SK-N-MC (cell line): ENCODE results near the gene PRMT7.

Experiments used
- EZH2 ChIP-seq: fragments of 200-600 bp; sonication (generic); IDR thresholded peaks from one replicate; pipeline ENCODE4 v1.6.1; 2017; ENCODE audit warnings: antibody characterized with exemption
- FOXP2 ChIP-seq: optimal IDR thresholded peaks from 2 replicates; pipeline ENCODE3; 2011; ENCODE audit warnings: mild to moderate bottlenecking, moderate library complexity; ENCODE audit not compliant: insufficient read depth; ENCODE audit errors: extremely low read length, control extremely low read depth
- POLR2AphosphoS5 ChIP-seq: IDR thresholded peaks from 2 replicates; pipeline ENCODE4 v1.6.1; 2012; ENCODE audit warnings: mild to moderate bottlenecking, low read depth, low read length, borderline replicate concordance

DNA sequence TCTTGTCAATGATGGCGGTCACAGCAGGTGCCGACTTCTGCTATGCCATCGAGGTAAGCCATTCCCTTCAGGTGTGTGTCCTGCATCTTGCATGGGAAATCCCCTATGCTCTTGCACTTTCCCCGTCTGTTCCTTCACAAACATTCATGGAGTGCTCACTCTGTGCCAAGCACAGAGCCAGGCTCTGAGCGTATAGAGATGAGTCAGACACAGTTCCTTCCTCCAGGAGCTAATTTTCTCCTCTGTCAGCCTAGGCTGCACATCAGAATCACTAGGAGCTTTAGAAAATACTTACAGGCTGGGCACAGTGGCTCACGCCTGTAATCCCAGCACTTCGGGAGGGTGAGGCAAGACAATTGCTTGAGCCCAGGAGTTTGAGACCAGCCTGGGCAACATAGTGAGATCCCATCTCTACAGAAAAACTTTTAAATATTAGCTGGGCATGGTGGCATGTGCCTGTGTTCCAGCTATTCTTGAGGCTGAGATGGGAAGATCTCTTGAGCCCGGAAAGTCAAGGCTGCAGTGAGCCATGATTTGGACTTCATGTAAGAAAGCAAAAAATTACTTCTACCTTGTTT lies 14.1 kb downstream of the PRMT7 start:
- TF ChIP-seq POLR2AphosphoS5 (no peak), FOXP2 (no peak), EZH2 (no peak)
